ENCODE data around the gene CELA2A. TPM values are rescaled to one million over a fixed set of nuclear protein-coding genes. Genes with fewer than 3 reads are reported as not detected.

CELA2A gene
- polyA plus RNA-seq, 1 of the 3 experiments (the other 2 are of a cell fraction), result not detected

GRCh38 chr1:15424981-15425380 is 31.6 kb upstream of the CELA2A start:
- Histone ChIP-seq H3K9me3 (no peaks in the 10 kb centered on the region), H3K27me3 (ENCODE audit: insufficient read depth) (no peaks in the 10 kb centered on the region), H3K4me2 (no peak overlapping the region), H3K27ac (ENCODE audit: low read depth in 2 of 2, low read length in 1 of 2) (no peak overlapping the region), H4K20me1 (ENCODE audit: insufficient read depth) (peaks cover 15% of the 10 kb centered on the region; the same call in 1 of the 2 replicates), H3K79me2 (ENCODE audit: insufficient read depth) (peaks cover 40% of the 10 kb centered on the region), H3K9ac (no peak overlapping the region), H3F3A (replicated peaks; ENCODE audit: insufficient read depth) (no peaks in the 10 kb centered on the region), H3K4me1 (ENCODE audit: control insufficient read depth in 1 of 2, insufficient read depth in 2 of 2, low read depth in 1 of 2, low read length in 1 of 2) (no peaks in the 10 kb centered on the region; a peak in 2 of 4 replicates), H2AFZ (ENCODE audit: low read depth) (no peak overlapping the region), H3K4me3 (ENCODE audit: low read depth in 2 of 2, low read length in 1 of 2) (no peak overlapping the region), H3K36me3 (replicated peaks in 1 of 2; ENCODE audit: control insufficient read depth in 1 of 2, insufficient read depth in 2 of 2, low read length in 1 of 2) (peaks cover 4 to 10% of the 10 kb centered on the region in 2 experiments), H3K9me2 (no peaks in the 10 kb centered on the region)
- TF ChIP-seq, protein P1, sequence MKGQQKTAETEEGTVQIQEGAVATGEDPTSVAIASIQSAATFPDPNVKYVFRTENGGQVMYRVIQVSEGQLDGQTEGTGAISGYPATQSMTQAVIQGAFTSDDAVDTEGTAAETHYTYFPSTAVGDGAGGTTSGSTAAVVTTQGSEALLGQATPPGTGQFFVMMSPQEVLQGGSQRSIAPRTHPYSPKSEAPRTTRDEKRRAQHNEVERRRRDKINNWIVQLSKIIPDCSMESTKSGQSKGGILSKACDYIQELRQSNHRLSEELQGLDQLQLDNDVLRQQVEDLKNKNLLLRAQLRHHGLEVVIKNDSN (IDR thresholded peaks at IDR 0.05; ENCODE audit: borderline replicate concordance, low read depth), result no peak
- TF ChIP-seq EZH2phosphoT487 (IDR thresholded peaks at IDR 0.05; ENCODE audit: borderline replicate concordance, low read depth) (no peak), POLR2AphosphoS5 (IDR thresholded peaks at IDR 0.05; ENCODE audit: low read depth, low read length) (no peak), GATA2 (CRISPR knock-in tag; IDR thresholded peaks at IDR 0.05) (no peak), ELF1 (IDR thresholded peaks at IDR 0.05) (no peak), FOSL2 (IDR thresholded peaks at IDR 0.05; ENCODE audit: borderline replicate concordance, low read depth) (no peak), CHD2 (IDR thresholded peaks at IDR 0.05; ENCODE audit: low read length, partially characterized antibody) (no peak), RCOR1 (IDR thresholded peaks at IDR 0.05; ENCODE audit: low read length) (no peak)
- TF ChIP-seq, protein P2, sequence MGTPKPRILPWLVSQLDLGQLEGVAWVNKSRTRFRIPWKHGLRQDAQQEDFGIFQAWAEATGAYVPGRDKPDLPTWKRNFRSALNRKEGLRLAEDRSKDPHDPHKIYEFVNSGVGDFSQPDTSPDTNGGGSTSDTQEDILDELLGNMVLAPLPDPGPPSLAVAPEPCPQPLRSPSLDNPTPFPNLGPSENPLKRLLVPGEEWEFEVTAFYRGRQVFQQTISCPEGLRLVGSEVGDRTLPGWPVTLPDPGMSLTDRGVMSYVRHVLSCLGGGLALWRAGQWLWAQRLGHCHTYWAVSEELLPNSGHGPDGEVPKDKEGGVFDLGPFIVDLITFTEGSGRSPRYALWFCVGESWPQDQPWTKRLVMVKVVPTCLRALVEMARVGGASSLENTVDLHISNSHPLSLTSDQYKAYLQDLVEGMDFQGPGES (IDR thresholded peaks at IDR 0.05; ENCODE audit: low read depth, low read length), result no peak
- TF ChIP-seq, protein P3, sequence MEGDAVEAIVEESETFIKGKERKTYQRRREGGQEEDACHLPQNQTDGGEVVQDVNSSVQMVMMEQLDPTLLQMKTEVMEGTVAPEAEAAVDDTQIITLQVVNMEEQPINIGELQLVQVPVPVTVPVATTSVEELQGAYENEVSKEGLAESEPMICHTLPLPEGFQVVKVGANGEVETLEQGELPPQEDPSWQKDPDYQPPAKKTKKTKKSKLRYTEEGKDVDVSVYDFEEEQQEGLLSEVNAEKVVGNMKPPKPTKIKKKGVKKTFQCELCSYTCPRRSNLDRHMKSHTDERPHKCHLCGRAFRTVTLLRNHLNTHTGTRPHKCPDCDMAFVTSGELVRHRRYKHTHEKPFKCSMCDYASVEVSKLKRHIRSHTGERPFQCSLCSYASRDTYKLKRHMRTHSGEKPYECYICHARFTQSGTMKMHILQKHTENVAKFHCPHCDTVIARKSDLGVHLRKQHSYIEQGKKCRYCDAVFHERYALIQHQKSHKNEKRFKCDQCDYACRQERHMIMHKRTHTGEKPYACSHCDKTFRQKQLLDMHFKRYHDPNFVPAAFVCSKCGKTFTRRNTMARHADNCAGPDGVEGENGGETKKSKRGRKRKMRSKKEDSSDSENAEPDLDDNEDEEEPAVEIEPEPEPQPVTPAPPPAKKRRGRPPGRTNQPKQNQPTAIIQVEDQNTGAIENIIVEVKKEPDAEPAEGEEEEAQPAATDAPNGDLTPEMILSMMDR (IDR thresholded peaks at IDR 0.05), result no peak
- 83% methylated on average over 5 of the region's 5 CpGs for WGBS (ENCODE audit: low lambda C conversion rate)
- ChIA-PET POLR2A (no interaction called here), CTCF (interaction anchor here (1.2 to 14.9 kb wide), 2 partner anchors 91 to 104 kb away, joined by 4 to 311 read pairs; no protein-coding TSS in a partner anchor)
- DNase-seq, result no peak

DNA sequence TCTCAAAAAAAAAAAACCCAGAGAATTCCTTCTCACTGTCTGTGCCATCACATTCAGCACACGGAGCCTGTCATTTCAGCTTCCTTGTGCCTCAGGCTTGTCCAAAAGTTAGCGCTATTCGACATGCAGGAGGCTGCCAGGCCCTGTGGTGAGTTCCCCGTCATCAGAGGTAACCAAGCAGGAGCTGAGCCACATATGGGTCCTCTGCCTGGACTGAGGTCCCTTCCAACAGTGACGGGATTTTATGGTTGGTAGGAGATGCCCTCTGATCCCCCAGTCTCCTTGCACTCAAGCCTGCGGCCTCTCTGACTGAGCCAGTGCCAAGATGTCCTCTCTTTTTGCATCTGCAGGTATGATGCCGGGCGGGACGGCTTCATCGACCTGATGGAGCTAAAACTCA is 31.0 kb upstream of the CELA2A start:
- no peaks in the 10 kb centered on the region for H3K9me3 ChIP-seq
- peaks cover 14% of the 10 kb centered on the region; the same call in 1 of the 2 replicates for H4K20me1 ChIP-seq (ENCODE audit: insufficient read depth)
- no peak overlapping the region for H3K4me2 ChIP-seq
- no peaks in the 10 kb centered on the region for H3K27me3 ChIP-seq (ENCODE audit: insufficient read depth)
- 95% methylated on average over 4 of the region's 10 CpGs for WGBS (ENCODE audit: low lambda C conversion rate)
- TF ChIP-seq FOXJ3 (CRISPR knock-in tag; IDR thresholded peaks at IDR 0.05) (no peak), EP300 (IDR thresholded peaks at IDR 0.05; ENCODE audit: borderline replicate concordance in 1 of 2, low read depth in 1 of 2, low read length in 1 of 2) (no peak), TCF12 (IDR thresholded peaks at IDR 0.05) (no peak), NFIC (IDR thresholded peaks at IDR 0.05; ENCODE audit: borderline replicate concordance) (no peak), SMC3 (IDR thresholded peaks at IDR 0.05; ENCODE audit: low read depth, low read length) (no peak), MEF2A (IDR thresholded peaks at IDR 0.05; ENCODE audit: borderline replicate concordance, low read depth) (no peak)
- TF ChIP-seq, protein P2 (IDR thresholded peaks at IDR 0.05; ENCODE audit: low read depth, low read length), result no peak
- H2AFZ ChIP-seq (ENCODE audit: low read depth), result no peak overlapping the region
- peaks cover 35% of the 10 kb centered on the region for H3K79me2 ChIP-seq (ENCODE audit: insufficient read depth)
- H3F3A ChIP-seq (replicated peaks; ENCODE audit: insufficient read depth), result no peaks in the 10 kb centered on the region
- no peak for DNase-seq
- ChIA-PET CTCF (interaction anchor here (0.9 to 14.9 kb wide), 4 partner anchors 92 to 154 kb away, joined by 4 to 311 read pairs (median 4); no protein-coding TSS in a partner anchor), POLR2A (no interaction called here)
- no peak overlapping the region for H3K4me3 ChIP-seq (ENCODE audit: low read depth in 2 of 2, low read length in 1 of 2)
- H3K4me1 ChIP-seq (ENCODE audit: control insufficient read depth in 1 of 2, insufficient read depth in 2 of 2, low read depth in 1 of 2, low read length in 1 of 2), result no peaks in the 10 kb centered on the region; a peak in 2 of 4 replicates
- no peak overlapping the region for H3K9ac ChIP-seq
- H3K27ac ChIP-seq (ENCODE audit: low read depth in 2 of 2, low read length in 1 of 2), result no peak overlapping the region
- peaks cover 4 to 10% of the 10 kb centered on the region in 2 experiments for H3K36me3 ChIP-seq (replicated peaks in 1 of 2; ENCODE audit: control insufficient read depth in 1 of 2, insufficient read depth in 2 of 2, low read length in 1 of 2)
- H3K9me2 ChIP-seq, result no peaks in the 10 kb centered on the region

Data from SK-N-SH (cell line).